PC-3 (cell line): Measurements from ENCODE around the gene FDX1. TPM values are rescaled to one million over a fixed set of nuclear protein-coding genes. Genes with fewer than 3 reads are reported as not detected.
A peak's percentile ranks its signal among the peaks of the same experiment; 100 is the strongest.

Source experiments
- ATAC-seq: fragments of 200-7000 bp; cut with Tn5 transposase; 2 replicates; pipeline ENCODE4 v1.9.1; 2020; ENCODE audit warnings: mild to moderate bottlenecking, moderate library complexity
- BruUV-seq: library from RNA; stranded (reverse); fragments of 400-500 nt; replicated peaks from 2 replicates; lab custom pipeline; 2021; lab: Mats Ljungman, UMichigan
- CTCF ChIA-PET: fragments of 300-600 bp; sonication (Branson Sonifier 250); formaldehyde crosslinking; loops from one replicate; lab custom pipeline; 2022; ENCODE audit warnings: antibody characterized with exemption; lab: Charles Lee
- POLR2A ChIA-PET: fragments of 300-600 bp; sonication (Branson Sonifier 250); formaldehyde crosslinking; loops from one replicate; lab custom pipeline; 2022; ENCODE audit warnings: antibody characterized with exemption; ENCODE audit not compliant: unreplicated experiment; lab: Charles Lee
- DNase-seq: peaks from one replicate; pipeline ENCODE4 v3.0.0-alpha.2; 2015
- H2AFZ ChIP-seq: fragments of 300-600 bp; sonication (generic); 2 replicates; pipeline ENCODE4 v1.6.0; 2016; ENCODE audit warnings: antibody characterized with exemption, low read length
- H3F3A ChIP-seq: fragments of 300-600 bp; sonication (generic); one replicate; pipeline ENCODE4 v1.6.0; 2017; ENCODE audit warnings: antibody characterized with exemption, low read length, control low read depth, mild to moderate bottlenecking; ENCODE audit not compliant: unreplicated experiment
- H3K27ac ChIP-seq: fragments of 300-600 bp; sonication (generic); 2 replicates; pipeline ENCODE4 v1.5.1; 2016; ENCODE audit warnings: mild to moderate bottlenecking, low read length
- H3K27me3 ChIP-seq: fragments of 300-600 bp; sonication (generic); 2 replicates; pipeline ENCODE4 v1.6.1; 2016; ENCODE audit warnings: low read length, mixed read lengths
- H3K36me3 ChIP-seq: fragments of 300-600 bp; sonication (generic); 2 replicates; pipeline ENCODE4 v1.6.1; 2016; ENCODE audit warnings: low read depth, mixed run types, low read length, mixed read lengths
- H3K4me1 ChIP-seq: fragments of 300-600 bp; sonication (generic); 2 replicates; pipeline ENCODE4 v1.5.1; 2016; ENCODE audit warnings: low read length; ENCODE audit not compliant: insufficient read depth
- H3K4me2 ChIP-seq: fragments of 300-600 bp; sonication (generic); 2 replicates; pipeline ENCODE4 v1.6.0; 2016; ENCODE audit warnings: low read length
- H3K4me3 ChIP-seq: fragments of 300-600 bp; sonication (generic); 2 replicates; pipeline ENCODE4 v1.5.1; 2016; ENCODE audit warnings: mild to moderate bottlenecking, low read length, mixed read lengths
- H3K79me2 ChIP-seq: fragments of 300-600 bp; sonication (generic); 2 replicates; pipeline ENCODE4 v1.6.1; 2017; ENCODE audit warnings: low read length, mixed read lengths
- H3K9ac ChIP-seq: fragments of 300-600 bp; sonication (generic); 2 replicates; pipeline ENCODE4 v1.6.0; 2016; ENCODE audit warnings: mild to moderate bottlenecking, low read length
- H3K9me2 ChIP-seq: fragments of 300-600 bp; sonication (generic); replicated peaks from 2 replicates; pipeline ENCODE4 v1.6.1; 2016; ENCODE audit warnings: mixed run types, low read length, mixed read lengths
- H3K9me3 ChIP-seq: fragments of 300-600 bp; sonication (generic); 2 replicates; pipeline ENCODE4 v1.6.1; 2016; ENCODE audit warnings: low read length, mixed read lengths
- H4K20me1 ChIP-seq: fragments of 300-600 bp; sonication (generic); 2 replicates; pipeline ENCODE4 v1.6.1; 2016; ENCODE audit warnings: low read length, mixed read lengths
- CTCF ChIP-seq: fragments of 300-600 bp; sonication (generic); conservative IDR thresholded peaks from 2 replicates; pipeline ENCODE4 v1.5.1; 2017; ENCODE audit warnings: antibody characterized with exemption, low read depth, mild to moderate bottlenecking, low read length
- EZH2 ChIP-seq: fragments of 300-600 bp; sonication (generic); IDR thresholded peaks from one replicate; pipeline ENCODE4 v1.6.1; 2017; ENCODE audit warnings: antibody characterized with exemption, mild to moderate bottlenecking, low read length; ENCODE audit not compliant: unreplicated experiment
- EZH2phosphoT487 ChIP-seq: fragments of 300-600 bp; sonication (generic); IDR thresholded peaks from 2 replicates; pipeline ENCODE4 v1.6.1; 2018; ENCODE audit warnings: mild to moderate bottlenecking, antibody characterized with exemption, low read length, borderline replicate concordance
- intact Hi-C: fragments of 100-400 bp; cut with micrococcal nuclease; formaldehyde crosslinking; loops from 2 replicates; pipeline ENCODE4 v1.9.0; 2023
- total RNA-seq: library from RNA; depleted of rRNA; stranded (reverse); fragments of >200 nt; gene quantifications from 2 replicates; pipeline ENCODE4 v1.2.3, GENCODE V29; 2014

FDX1 gene
- total RNA-seq, 1 experiment from 2014 or later = 14.8 TPM

- Histone ChIP-seq H3K27me3 (peaks cover 3% of the 10 kb centered on the region; the same call in 1 of the 2 replicates), H3K4me2 (no peak overlapping the region), H3K9ac (no peak overlapping the region), H3K9me3 (no peaks in the 10 kb centered on the region), H3K36me3 (no peaks in the 10 kb centered on the region), H3K9me2 (no peaks in the 10 kb centered on the region), H3K4me3 (no peak overlapping the region), H4K20me1 (no peaks in the 10 kb centered on the region), H3K27ac (no peak overlapping the region), H3F3A (no peaks in the 10 kb centered on the region), H3K4me1 (peaks cover 4% of the 10 kb centered on the region; the same call in 1 of the 2 replicates), H3K79me2 (no peaks in the 10 kb centered on the region), H2AFZ (no peak overlapping the region)
- ChIA-PET POLR2A (no interaction called here), CTCF (no interaction called here)
- DNase-seq = no peak
- no peak for ATAC-seq
- TF ChIP-seq EZH2phosphoT487 (no peak), EZH2 (no peak), CTCF (no peak)
- intact Hi-C loops = no loop called here
- no TSS peak for BruUV-seq
These were observed 58.7 kb downstream of the FDX1 start for GRCh38 chr11:110488446-110488845.

- H3K9me2 ChIP-seq = no peaks in the 10 kb centered on the region
These were observed 61.1 kb downstream of the FDX1 start for GRCh38 chr11:110490886-110491285.

More at GRCh38 chr11:110490886-110491285, 61.1 kb downstream of the FDX1 start:
- Histone ChIP-seq H4K20me1 (no peaks in the 10 kb centered on the region), H3K36me3 (no peaks in the 10 kb centered on the region), H3K9ac (no peak overlapping the region), H3K4me2 (no peak overlapping the region), H3K4me1 (peaks cover 4% of the 10 kb centered on the region; the same call in 1 of the 2 replicates), H3K9me3 (no peaks in the 10 kb centered on the region), H3K4me3 (no peak overlapping the region), H3K27me3 (peaks cover 9% of the 10 kb centered on the region; the same call in 1 of the 2 replicates), H3K79me2 (no peaks in the 10 kb centered on the region), H3F3A (no peaks in the 10 kb centered on the region), H3K27ac (no peak overlapping the region), H2AFZ (no peak overlapping the region)
- ChIA-PET POLR2A (interaction anchor here (0.5 kb wide), 1 partner anchor 1275 kb away, joined by 3 read pairs; the partner anchor contains the start of gene PPP2R1B), CTCF (no interaction called here)
- intact Hi-C loops = no loop called here
- DNase-seq (peak; percentile 69), ATAC-seq (peak; percentile 70; the same call in 1 of the 2 replicates)
- no TSS peak for BruUV-seq
- TF ChIP-seq EZH2phosphoT487 (no peak), EZH2 (no peak), CTCF (no peak)
